IPS-11a (cell line): Measurements from ENCODE around the gene XRCC3.
"Not testable (repeated sequence)": the region's sequence is repeated elsewhere in the genome, so short reads cannot be mapped to it uniquely, and the experiment has no call there.

ENCODE experiments used
- H3K4me3 ChIP-seq: one replicate; pipeline ENCODE4 v1.5.1; 2013; ENCODE audit warnings: low read depth, low read length, control low read depth

The XRCC3 gene

DNA sequence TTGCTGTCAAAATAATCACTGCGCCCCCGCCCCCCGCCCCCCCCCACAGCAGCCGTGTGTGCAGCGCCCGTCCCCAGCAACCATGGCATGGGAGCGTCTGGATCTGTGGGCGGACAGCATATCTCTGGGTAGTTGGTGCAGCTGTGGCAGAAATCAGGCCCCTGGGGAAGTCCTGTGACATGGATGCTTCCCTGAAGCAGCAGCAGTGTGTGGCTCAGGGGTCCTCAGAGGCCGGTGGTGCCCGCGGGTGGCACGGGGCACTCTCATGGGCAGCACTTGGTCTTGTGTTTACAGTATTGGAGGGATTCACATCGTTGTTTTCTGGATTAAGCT is 19.2 kb downstream of the XRCC3 start:
- H3K4me3 ChIP-seq = no peak overlapping the region

DNA sequence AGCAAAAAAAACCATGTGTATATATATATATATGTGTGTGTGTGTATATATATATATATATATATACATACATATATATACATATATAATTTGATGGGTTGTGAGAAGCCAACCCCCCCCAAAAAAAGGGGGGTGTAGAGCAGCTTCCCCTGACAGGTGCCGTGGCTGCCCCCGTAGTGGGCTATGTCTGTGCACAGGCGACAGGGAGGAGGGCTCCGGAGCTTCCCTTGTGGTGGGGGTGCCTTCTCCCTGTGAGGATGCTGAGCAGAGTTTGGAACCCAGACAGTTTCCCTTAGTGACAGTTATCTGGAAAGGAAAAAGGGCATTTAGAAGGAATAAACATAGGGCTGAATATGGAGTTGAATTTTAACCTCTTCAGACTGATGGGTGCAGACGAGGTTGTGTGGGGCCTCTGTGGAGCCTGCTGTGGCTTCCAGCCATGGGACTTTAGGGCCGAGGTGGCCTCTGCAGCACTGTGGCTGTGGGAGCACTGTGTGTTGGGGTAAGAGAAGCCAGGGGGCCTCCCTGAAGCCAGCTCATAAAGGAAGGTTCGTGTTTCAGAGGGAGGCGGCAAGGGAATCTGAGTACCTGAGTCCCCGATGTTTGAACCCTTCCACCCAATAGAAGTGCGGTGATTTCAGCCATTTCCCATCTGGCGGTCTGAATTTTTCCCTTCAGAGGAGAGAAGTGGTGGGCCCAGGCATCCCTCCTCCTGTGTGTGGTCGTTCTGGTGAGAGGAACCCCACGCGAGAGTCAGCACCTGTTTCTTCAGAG is 19.8 kb downstream of the XRCC3 start:
- no peak overlapping the region for H3K4me3 ChIP-seq

DNA sequence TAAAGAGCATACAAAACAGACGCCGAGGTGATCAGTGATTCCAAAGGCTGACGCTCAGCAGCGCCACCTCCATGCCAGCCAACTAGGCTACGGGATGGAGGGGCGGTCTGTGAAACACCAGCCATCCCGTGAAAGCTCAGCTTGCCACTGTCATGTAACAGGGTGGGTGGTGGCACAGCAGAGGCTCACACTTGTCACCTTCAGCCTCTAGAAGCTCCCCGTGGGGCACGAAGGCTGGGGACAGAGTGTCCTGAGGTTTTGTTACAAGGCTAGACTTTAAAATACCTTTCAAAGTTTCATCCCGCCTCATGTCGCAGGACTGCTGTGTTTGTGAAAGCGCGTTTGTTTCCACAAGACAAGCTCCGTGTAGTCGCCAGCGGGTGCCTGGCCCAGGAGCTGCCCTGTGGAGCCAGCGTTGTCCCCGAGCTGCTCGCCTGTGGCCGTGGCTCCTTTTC is 20.7 kb downstream of the XRCC3 start:
- no peak overlapping the region for H3K4me3 ChIP-seq

DNA sequence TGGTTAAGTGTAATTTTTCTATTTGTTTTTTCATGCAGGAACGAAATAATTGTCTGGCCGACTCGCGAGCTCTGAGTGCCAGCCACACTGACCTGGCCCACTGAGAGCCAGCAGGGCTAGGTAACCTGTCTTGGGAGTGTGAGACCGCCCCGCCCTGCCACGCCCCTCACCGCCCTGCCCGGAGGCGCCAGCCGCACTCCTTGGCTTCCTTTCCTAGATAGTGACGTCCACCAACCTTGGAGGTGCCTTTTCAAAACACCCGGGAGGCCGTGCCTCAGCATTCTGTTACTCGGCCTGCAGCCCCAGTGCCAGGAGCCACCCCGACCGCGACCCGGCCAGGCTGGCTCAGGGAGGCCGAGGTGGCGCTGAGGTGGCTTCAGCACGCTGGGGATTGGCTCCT is 21.7 kb downstream of the XRCC3 start:
- no peak overlapping the region for H3K4me3 ChIP-seq

DNA sequence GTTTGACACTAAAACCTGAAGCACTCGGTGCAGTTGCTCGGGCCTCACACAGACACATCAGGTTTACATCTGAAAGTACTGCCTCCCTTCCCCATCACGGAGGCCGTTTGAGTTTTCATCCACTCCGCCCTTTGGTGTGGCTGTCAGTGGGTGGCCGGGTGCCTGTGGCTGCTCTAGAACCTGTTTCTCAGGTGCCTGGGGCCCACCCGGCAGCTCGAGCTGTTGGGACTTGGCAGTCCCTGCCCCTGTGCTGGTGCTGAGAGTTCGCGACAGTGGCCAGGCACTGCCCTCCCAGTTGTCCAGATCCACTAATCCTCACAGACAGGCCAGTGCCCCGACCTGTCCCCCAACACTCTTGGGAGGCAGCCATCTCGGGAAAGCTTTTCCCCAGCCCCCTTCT is 22.4 kb downstream of the XRCC3 start:
- H3K4me3 ChIP-seq = no peak overlapping the region

GRCh38 chr14:103692159-103692558 is 23.1 kb downstream of the XRCC3 start:
- no peak overlapping the region for H3K4me3 ChIP-seq

- not testable (repeated sequence) for H3K4me3 ChIP-seq
Observed at GRCh38 chr14:103691655-103692054, 23.6 kb downstream of the XRCC3 start.

DNA sequence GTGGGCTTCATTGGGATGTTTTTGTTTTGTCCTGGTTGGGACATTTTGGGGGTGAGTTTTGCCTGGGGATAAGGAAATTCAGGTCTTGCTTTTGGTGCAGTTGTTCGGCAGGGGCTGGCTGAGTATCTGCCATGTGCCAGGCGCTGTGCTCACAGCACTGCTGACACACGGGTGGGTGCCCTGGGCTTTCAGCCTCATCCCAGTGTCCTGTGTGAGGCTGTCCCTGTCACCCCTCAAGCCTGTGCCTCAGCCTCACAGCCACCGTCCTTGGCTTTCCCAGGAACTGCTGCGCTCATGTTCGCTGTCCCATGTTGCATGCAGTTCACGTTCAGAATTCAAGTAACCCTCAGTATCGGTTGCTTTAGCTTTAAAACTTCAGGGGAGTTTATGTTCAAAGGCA is 24.9 kb downstream of the XRCC3 start:
- no peak overlapping the region for H3K4me3 ChIP-seq

DNA sequence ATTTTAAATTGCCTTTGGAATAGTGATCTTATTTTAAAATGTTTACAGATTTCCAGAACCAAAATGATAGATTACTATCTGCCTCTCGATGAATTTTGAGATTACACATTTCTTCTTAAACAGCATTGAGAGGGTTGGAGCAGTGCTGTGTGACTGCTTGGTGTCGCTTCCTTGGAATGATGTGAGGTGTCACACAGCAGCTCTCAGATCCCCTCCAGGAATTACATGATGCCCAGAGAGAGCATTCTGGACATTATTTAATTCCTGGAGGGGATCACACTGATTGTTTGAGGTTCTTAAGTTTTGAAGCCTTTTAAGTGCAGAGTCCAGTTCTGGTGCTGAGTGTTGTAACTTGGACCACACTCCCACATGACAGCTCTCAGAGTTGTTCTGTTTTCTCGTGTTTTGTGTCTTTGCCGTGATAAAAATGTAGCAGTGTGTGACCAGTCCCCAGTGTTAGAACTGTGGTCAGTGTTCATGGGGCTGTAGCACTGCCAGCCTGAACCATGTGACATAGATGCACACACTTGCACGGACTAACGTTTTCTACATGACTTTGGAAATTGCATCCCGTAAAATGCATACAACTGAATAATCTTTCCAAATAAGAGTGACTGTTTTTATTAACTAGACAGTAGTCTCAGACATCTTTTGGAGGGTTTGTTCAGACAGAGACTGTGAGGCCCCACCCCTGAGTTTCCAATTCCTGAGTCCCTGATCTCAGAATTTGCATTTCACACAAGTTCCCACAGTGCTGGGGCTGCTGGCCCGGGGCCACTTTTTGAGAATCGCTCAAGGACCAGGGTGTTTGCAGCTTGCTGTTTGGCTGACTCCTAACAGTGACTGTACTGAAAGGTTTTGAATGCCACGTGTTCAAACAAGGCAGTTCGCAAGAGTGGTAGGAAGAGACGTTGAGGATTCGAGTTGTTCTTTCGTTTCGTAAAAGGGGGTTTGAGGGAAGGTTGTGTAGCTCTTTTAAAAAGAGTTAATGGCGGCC is 26.0 kb downstream of the XRCC3 start:
- no peak overlapping the region for H3K4me3 ChIP-seq

- H3K4me3 ChIP-seq = no peak overlapping the region
Observed at GRCh38 chr14:103688441-103688840, 26.8 kb downstream of the XRCC3 start.

DNA sequence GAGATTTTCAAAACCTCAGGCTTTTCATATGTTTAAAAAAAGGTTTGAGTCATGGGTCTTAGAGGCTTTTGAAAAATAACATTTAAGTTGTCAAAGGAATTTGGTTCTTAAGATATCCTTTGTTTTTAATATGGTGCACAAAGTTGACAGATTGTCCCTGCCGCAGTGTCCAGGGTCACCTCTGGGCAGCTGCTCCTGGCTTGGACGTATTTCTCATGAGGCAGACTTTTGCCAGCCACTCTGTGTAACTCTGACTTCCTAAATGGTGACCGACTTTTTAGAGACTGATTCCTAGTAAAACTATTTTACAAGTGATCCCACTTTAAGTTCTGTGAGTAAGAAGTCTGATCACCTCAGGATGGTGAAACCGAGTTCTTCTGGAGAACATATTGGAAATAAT is 27.5 kb downstream of the XRCC3 start:
- no peak overlapping the region for H3K4me3 ChIP-seq

GRCh38 chr14:103686831-103687485 is 28.3 kb downstream of the XRCC3 start:
- no peak overlapping the region for H3K4me3 ChIP-seq

GRCh38 chr14:103685276-103686211 is 29.7 kb downstream of the XRCC3 start:
- H3K4me3 ChIP-seq = no peak overlapping the region

GRCh38 chr14:103684871-103685270 is 30.4 kb downstream of the XRCC3 start:
- no peak overlapping the region for H3K4me3 ChIP-seq

DNA sequence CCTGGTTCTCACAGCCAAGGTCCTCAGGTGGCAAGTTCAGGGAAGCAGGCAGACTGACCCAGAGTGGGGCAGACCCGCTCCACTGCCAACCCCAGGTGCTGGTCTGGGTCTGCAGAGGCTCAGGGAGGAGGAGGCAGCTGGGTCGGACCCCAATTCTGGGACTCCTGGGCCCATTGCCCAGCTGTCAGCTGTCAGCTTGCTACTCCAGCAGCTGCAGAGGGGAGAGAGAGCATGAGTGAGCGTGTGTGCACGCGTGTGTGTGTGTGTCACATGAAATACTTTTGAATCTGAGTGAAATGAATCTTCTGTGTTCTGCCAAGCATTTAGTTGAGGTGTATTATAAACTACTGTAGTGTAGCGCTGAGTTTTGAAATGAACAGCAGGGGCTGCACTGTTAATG is 30.8 kb downstream of the XRCC3 start:
- no peak overlapping the region for H3K4me3 ChIP-seq

- H3K4me3 ChIP-seq = no peak overlapping the region
Observed at GRCh38 chr14:103683139-103683538, 32.1 kb downstream of the XRCC3 start.

- H3K4me3 ChIP-seq = no peak overlapping the region
Observed at GRCh38 chr14:103680491-103681231, 34.6 kb downstream of the XRCC3 start.

- H3K4me3 ChIP-seq = no peak overlapping the region
Observed at GRCh38 chr14:103679351-103679750, 35.9 kb downstream of the XRCC3 start.

DNA sequence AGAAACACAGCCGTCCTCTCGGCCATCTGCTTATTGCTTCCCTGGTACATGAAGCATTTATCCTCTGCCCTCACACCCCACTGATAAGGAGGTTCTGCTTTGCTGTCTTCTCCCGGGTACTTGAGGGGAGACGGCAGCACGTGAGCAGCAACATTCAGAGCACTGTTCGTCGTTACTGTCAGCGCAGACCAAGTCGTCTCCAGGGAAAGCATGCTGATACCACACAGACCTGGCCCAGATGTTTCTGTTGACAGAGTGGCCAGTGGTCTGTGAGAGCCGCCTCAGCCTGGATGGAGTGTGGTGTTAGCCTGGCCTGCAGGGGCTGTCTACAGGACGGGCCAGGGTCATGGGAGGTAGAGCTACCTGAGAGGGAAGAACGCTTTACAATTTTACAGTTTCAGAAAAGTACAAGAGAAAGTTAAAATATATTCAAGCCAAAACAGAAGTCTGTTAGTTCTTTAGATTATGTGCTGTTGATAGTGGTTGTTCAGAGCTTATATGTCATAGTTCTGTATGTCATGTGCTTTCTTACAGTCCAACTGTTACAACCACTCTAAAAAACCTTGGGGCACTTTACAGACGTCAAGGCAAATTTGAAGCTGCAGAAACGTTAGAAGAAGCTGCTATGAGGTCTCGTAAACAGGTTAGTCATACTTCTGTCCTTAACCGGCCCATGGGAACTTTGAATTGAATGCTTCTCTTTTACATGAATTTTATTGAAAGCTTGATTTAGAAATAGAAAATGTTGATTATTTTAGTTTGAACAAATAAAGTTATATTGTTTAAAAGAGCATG is 38.2 kb downstream of the XRCC3 start:
- no peak overlapping the region for H3K4me3 ChIP-seq
